Breast epithelium (tissue), 4 donors: ENCODE data around the gene MRFAP1. TPM values are rescaled to one million over a fixed set of nuclear protein-coding genes. Genes with fewer than 3 reads are reported as not detected.

Experiments used
- DNase-seq, 2 donors: peaks; one replicate each; pipeline ENCODE4 v3.0.0-alpha.2; 2019; ENCODE audit warnings: low spot score in 2 of 2
- H3K27ac ChIP-seq, 2 donors: fragments of 200-600 bp; sonication (generic) in 1 of 2; one replicate each; pipeline ENCODE4 v1.5.1; 2016 to 2019; ENCODE audit warnings: mild to moderate bottlenecking in 1 of 2
- H3K27me3 ChIP-seq, 2 donors: fragments of 200-600 bp; sonication (generic) in 1 of 2; one replicate each; pipeline versions ENCODE4 v1.5.1 to v1.6.0; 2017 to 2019; ENCODE audit warnings: control low read depth in 1 of 2, mild to moderate bottlenecking in 1 of 2
- H3K36me3 ChIP-seq: fragments of 200-600 bp; one replicate; pipeline ENCODE4 v1.5.1; 2019
- H3K4me1 ChIP-seq, 2 donors: fragments of 200-600 bp; sonication (generic); one replicate each; pipeline ENCODE4 v1.5.1; 2016 to 2019; ENCODE audit warnings: control low read depth in 1 of 2
- H3K4me3 ChIP-seq, 3 donors: fragments of 200-600 bp; sonication (generic); 1 replicate in 2 of 3; 2 replicates in 1 of 3; pipeline ENCODE4 v1.5.1; 2016 to 2019; ENCODE audit warnings: mild to moderate bottlenecking in 3 of 3, moderate library complexity in 2 of 3
- H3K9me3 ChIP-seq, 2 donors: fragments of 200-600 bp; sonication (generic) in 1 of 2; one replicate each; pipeline ENCODE4 v1.5.1; 2016 to 2019; ENCODE audit warnings: control low read depth in 1 of 2
- CTCF ChIP-seq, 3 donors: fragments of 450-650 bp; IDR thresholded peaks; one replicate each; pipeline ENCODE4 v1.5.1; 2016 to 2017; ENCODE audit warnings: antibody characterized with exemption in 3 of 3, mild to moderate bottlenecking in 3 of 3, moderate library complexity in 3 of 3
- POLR2A ChIP-seq: fragments of 450-650 bp; IDR thresholded peaks from one replicate; pipeline ENCODE4 v1.6.1; 2016; ENCODE audit warnings: antibody characterized with exemption, mild to moderate bottlenecking, moderate library complexity
- POLR2AphosphoS5 ChIP-seq, 3 donors: sonication (generic); formaldehyde crosslinking; IDR thresholded peaks; one replicate each; pipeline ENCODE4 v1.6.1; 2017; ENCODE audit warnings: antibody characterized with exemption in 3 of 3
- intact Hi-C: fragments of 100-400 bp; cut with DNase I; formaldehyde crosslinking; loops from one replicate; pipeline ENCODE4 v1.15.1; 2023; ENCODE audit warnings: low total_unique reads
- total RNA-seq, 3 donors: library from RNA; depleted of rRNA; stranded (reverse); fragments of >200 nt; gene quantifications; one replicate each; pipeline ENCODE4 v1.1.0, GENCODE V29; 2016

The MRFAP1 gene
- total RNA-seq, 3 donors from 2014 or later = 119 to 172 (median 142) TPM

- Histone ChIP-seq H3K9me3 (peaks cover 11 to 18% of the 10 kb centered on the region in 2 donors), H3K4me3 (no peak overlapping the region), H3K27ac (no peak overlapping the region), H3K4me1 (no peaks in the 10 kb centered on the region), H3K27me3 (no peaks in the 10 kb centered on the region), H3K36me3 (peaks cover 8% of the 10 kb centered on the region)
- DNase-seq = no peak
- TF ChIP-seq POLR2AphosphoS5 (IDR thresholded peaks at IDR 0.05) (no peak), POLR2A (no peak), CTCF (IDR thresholded peaks at IDR 0.05) (no peak)
- intact Hi-C loops = no loop called here
Observed at GRCh38 chr4:6601661-6602250, 38.7 kb upstream of the MRFAP1 start.

- H3K4me1 ChIP-seq = no peaks in the 10 kb centered on the region
- H3K27ac ChIP-seq = no peak overlapping the region
- H3K36me3 ChIP-seq = peaks cover 8% of the 10 kb centered on the region
- H3K4me3 ChIP-seq = no peak overlapping the region
- peaks cover 11 to 18% of the 10 kb centered on the region in 2 donors for H3K9me3 ChIP-seq
- DNase-seq = no peak
- intact Hi-C loops = no loop called here
- no peaks in the 10 kb centered on the region for H3K27me3 ChIP-seq
- TF ChIP-seq POLR2A = no peak
Observed at GRCh38 chr4:6602289-6602688, 38.2 kb upstream of the MRFAP1 start.

GRCh38 chr4:6603128-6603527 lies 37.4 kb upstream of the MRFAP1 start:
- no peaks in the 10 kb centered on the region for H3K4me1 ChIP-seq
- no peaks in the 10 kb centered on the region for H3K27me3 ChIP-seq
- H3K27ac ChIP-seq = no peak overlapping the region
- peaks cover 13% of the 10 kb centered on the region for H3K36me3 ChIP-seq
- H3K4me3 ChIP-seq = no peak overlapping the region
- H3K9me3 ChIP-seq = peaks cover 11 to 18% of the 10 kb centered on the region in 2 donors
- DNase-seq = no peak
- intact Hi-C loops = no loop called here
- TF ChIP-seq POLR2A (no peak), CTCF (IDR thresholded peaks at IDR 0.05) (no peak), POLR2AphosphoS5 (IDR thresholded peaks at IDR 0.05) (no peak)

GRCh38 chr4:6605114-6605513 lies 35.4 kb upstream of the MRFAP1 start:
- intact Hi-C loops = no loop called here
- H3K9me3 ChIP-seq = peaks cover 11 to 18% of the 10 kb centered on the region in 2 donors
- no peaks in the 10 kb centered on the region for H3K4me1 ChIP-seq
- no peaks in the 10 kb centered on the region for H3K27me3 ChIP-seq
- peaks cover 13% of the 10 kb centered on the region for H3K36me3 ChIP-seq
- H3K4me3 ChIP-seq = no peak overlapping the region
- TF ChIP-seq CTCF (IDR thresholded peaks at IDR 0.05) (no peak), POLR2AphosphoS5 (IDR thresholded peaks at IDR 0.05) (no peak)
- H3K27ac ChIP-seq = no peak overlapping the region
- DNase-seq = no peak

- Histone ChIP-seq H3K4me3 (no peak overlapping the region), H3K27ac (no peak overlapping the region), H3K27me3 (no peaks in the 10 kb centered on the region), H3K36me3 (peaks cover 16% of the 10 kb centered on the region), H3K9me3 (peaks cover 11 to 18% of the 10 kb centered on the region in 2 donors), H3K4me1 (no peaks in the 10 kb centered on the region)
- no peak for TF ChIP-seq POLR2AphosphoS5 (IDR thresholded peaks at IDR 0.05)
- intact Hi-C loops = no loop called here
- no peak for DNase-seq
Observed at GRCh38 chr4:6605605-6606004, 34.9 kb upstream of the MRFAP1 start.

- Histone ChIP-seq H3K4me1 (no peaks in the 10 kb centered on the region), H3K27ac (no peak overlapping the region), H3K27me3 (no peaks in the 10 kb centered on the region), H3K9me3 (peaks cover 11 to 18% of the 10 kb centered on the region in 2 donors), H3K36me3 (peaks cover 23% of the 10 kb centered on the region), H3K4me3 (no peak overlapping the region)
- DNase-seq = no peak
- intact Hi-C loops = no loop called here
- TF ChIP-seq CTCF (IDR thresholded peaks at IDR 0.05) (no peak), POLR2AphosphoS5 (IDR thresholded peaks at IDR 0.05) (no peak), POLR2A (no peak)
Observed at GRCh38 chr4:6606465-6607235, 33.8 kb upstream of the MRFAP1 start.
